ENCODE results near the gene DCP2.
A peak's percentile ranks its signal among the peaks of the same experiment; 100 is the strongest.
"Not testable (repeated sequence)": the region's sequence is repeated elsewhere in the genome, so short reads cannot be mapped to it uniquely, and the experiment has no call there.

The DCP2 gene

DNA sequence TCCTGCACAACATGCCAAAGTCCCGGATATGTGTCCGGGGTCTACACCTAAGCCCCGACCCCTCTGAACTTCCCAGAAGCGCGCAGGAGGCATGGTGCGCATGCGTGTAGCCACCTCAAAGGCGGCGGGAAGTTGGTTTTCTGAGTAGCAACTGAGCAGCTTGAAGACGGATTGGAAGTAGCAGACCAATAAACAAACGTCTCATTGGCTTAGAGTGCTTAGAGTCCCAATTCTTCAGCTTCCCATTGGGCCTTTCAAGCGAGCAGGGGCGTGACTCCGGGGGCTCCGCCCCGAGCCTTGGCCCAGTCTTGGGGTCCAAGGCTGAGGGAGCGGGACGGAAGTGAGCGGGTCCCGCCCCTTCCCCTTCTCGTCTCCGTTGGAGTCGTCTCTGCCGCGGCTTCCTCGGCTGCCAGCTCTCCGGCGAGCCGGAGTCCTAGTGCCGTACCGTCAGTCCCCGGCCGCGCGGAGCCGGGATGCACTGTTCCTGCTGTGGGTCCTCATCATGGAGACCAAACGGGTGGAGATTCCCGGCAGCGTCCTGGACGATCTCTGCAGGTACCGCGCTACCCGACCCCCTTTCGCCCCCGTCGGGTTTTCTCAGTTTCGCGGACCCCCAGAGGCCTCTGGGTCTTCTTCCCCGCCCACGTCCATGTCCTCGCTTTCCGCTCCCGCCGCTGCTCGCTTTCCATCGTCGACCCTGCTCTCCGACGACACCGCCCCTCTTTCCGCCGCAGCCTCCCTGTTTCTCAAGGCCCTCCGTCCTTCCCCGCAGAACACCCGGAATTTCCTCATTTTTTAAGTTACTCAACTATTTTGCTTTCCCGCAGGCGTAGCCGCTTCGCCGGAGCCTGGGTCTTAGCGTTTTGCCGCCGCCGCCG, at the start of gene DCP2:
TSS of gene DCP2 (plus strand) at position 367 of the 878 bp plus-strand sequence. CDS start at position 503, 136 bp downstream.
- DNase-seq, result peak; percentile 92

DNA sequence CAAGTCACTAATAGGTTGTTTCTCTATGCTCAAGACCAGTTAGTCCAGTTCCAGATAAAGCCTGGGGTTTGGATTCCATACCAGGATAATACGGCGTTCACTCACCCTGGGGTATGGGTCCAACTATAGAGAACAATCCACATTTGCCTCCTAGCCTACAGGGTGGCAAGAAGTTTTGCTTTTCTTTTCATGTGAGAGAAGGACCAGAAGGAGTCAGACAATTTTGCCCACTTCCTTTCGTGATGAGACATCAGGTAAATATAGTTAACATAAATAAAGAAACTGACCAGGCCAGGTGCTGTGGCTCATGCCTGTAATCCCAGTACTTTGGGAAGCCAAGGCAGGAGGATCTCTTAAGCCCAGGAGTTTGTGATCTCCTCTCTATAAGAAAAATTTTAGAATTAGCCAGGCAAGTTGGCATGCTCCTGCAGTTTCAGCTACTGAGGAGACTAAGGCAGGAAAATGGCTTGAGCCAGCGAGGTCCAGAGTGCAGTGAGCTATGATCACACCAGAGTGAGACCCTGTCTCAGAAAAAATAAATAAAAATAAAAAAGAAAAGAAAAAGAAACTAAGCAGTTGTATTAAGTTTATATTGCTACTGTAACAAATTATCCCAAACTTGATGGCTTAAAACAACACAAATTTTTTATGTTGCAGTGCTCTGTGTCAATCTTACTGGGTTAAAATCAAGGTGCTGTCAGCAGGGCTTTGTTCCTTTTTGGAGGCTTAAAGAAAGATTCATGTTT, 47.1 kb upstream of the DCP2 start:
- no peak for DNase-seq

DNA sequence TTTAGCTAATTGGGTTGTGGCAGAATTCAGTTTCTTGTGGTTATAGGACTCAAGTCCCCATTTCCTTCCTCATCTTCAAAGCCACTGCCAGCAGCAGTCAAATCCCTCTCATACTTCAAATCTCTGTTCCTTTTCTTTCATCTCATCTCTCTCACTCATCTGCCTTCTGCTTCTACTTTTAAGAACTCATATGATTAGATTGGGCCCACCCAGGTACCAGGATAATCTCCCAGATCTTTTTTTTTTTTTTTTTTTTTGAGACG, 46.6 kb upstream of the DCP2 start:
- DNase-seq, result no peak

DNA sequence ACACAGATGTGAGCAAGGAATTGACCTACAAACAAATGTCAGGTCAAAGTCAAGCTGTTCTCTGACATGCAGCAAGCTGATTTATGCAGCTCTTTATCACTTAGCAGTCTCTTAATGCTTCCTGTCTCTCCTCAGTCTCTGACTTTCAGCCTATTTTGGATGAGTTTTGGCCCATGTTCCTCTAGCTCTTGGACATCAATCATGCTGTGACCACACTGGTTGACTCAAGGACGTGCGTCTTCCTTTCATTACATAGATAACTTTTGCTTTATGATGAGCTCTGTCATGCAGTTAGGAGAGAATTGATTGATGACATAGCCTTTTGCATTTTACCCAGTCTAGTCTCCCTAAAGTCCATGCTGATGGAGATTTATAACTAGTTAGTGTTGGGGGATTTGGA, 45.1 kb upstream of the DCP2 start:
- no peak for DNase-seq

DNA sequence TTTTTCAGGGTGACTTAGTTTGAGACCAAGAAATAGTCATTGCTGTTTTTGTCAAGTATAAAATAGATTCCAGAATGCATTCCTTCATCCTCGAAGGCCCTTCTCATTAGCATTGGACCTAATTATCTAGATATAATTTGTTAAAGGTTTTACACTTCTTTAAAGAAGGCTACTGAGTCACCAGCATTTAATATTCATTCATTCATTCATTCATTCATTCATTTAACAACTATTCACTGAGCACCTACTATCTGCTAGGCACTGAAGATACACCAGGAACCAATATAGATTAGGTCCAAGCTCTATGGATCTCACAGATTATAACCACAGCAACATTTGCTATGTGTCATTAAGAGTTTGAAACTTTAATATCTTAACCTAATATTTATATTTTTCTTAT, 43.5 kb upstream of the DCP2 start:
- DNase-seq, result no peak

DNA sequence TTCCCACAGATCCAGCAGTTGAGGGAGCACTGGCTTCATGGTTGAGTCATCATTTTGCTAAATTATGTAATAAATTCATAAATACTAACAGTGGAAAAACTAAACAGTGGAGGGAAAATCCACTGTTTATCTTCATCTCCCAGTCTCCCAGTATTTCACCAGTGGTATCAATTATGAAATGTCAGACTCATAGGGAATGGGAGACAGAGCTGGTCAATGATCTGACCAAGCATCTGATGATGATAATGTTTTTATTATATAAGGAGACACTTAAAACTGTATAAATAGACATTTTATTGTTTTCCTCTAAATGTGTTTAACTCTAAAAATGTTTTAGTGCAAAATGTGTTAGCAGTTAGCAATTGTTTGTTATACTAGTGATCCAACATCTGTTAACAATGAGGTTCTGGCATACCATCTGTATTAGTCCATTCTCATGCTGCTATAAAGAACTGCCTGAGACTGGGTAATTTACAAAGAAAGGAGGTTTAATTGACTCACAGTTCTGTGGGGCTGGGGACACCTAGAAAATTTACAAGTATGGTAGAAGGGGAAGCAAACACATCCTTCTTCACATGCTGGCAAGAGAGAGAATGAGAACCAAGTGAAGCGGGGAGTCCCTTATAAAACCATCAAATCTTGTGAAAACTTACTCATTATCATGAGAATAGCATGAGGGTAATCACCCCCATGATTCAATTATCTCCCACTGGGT, 42.8 kb upstream of the DCP2 start:
- no peak for DNase-seq

DNA sequence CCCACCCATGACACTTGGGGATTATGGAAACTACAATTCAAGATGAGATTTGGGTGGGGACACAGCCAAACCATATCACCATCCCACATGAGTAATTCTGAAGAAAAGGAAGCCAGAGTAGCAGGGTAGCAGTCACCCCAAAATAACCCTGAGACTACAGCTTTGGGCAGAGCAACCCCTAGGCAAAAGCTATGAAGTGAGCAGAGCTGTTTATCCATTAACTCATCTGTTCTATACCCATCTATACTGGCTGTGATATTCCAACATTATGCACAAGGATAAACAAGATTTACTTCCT, 42.3 kb upstream of the DCP2 start:
- no peak for DNase-seq

DNA sequence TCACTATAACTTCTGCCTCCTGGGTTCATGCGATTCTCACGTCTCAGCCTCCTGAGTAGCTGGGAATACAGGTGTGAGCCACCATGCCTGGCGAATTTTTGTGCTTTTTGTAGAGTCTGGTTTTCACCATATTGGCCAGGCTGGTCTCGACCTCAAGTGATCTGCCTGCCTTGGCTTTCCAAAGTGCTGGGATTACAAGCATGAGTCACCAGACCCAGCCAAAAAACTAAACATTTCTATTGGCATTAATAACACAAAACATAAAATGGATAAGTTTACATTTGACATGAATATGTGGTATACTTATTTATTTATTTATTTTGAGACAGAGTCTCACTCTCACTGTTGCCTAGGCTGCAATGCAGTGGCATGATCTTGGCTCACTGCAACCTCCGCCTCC, 40.9 kb upstream of the DCP2 start:
- no peak for DNase-seq

DNA sequence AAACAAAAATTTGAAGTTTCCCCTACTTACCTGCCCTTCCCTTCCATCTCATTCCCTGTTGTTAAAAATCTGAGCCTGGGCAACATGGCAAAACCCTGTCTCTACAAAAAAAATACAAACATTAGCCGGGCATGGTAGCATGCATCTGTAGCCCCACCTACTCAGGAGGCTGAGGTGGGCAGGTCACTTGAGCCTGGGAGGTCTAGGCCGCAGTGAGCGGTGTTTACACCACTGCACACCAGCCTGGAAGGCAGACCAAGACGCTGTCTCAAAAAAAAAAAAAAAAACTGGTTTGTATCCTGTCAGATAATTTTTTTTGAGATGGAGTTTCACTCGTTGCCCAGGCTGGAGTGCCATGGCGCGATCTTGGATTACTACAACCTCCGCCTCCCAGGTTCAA, 38.3 kb upstream of the DCP2 start:
- no peak for DNase-seq

DNA sequence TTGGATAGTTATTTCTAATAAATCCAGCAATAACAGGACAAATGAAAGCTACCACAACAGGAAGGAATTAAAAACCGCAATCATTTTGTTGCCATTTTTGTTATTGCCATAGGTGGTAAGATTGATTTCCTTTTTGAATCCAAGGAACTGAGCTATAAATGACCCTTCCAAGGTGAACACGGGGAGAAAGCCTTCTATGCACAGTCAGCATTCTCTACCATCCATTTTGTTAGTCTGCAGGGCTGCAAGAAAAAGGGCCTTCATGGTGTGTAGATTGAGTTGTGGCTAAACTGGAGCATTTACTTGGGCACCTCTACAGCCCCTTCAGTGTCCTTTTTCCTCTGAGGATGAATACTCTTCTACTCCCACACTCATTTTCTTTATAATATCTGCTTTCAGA, 35.9 kb upstream of the DCP2 start:
- no peak for DNase-seq

DNA sequence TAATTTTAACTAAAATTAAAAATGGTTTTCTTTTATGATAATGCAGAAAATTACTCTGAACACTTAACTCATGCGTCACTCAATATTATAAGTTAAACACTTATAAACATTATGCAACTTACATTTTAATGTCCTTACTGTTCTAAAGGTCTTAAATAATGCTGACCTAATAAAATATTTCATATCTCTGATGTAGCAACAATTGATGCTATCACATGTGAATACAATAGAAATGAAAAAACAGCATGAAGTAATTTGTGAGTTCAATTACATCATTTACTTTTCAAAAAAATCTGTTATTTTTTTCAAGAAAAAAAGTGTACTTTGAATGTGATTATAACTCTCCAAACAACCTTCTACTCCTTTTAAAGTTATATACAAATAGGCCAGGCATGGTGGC, 28.1 kb upstream of the DCP2 start:
- no peak for DNase-seq

DNA sequence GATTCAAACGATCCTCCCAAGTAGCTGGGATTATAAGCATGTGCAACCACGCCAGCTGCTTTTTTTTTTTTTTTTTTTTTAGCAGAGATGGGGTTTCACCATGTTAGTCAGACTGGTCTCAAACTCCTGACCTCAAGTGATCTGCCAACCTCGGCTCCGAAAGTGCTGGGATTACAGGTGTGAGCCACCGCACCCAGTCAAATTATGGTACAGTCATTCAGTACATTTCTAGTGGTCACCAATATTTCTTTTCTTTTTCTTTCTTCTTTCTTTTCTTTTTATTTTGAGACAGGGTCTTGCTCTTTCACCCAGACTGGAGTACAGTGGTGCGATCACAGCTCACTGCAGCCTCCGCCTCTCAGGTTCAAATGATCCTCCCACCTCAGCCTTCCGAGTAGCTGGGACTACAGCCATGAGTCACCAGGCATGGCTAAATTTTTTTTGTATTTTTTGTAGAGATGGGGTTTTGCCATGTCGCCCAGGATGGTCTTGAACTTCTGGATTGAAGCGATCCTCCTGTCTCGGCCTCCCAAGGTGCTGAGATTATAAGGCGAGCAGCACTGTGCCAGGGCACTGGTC, 25.4 kb upstream of the DCP2 start:
- DNase-seq, result peak; percentile 63

DNA sequence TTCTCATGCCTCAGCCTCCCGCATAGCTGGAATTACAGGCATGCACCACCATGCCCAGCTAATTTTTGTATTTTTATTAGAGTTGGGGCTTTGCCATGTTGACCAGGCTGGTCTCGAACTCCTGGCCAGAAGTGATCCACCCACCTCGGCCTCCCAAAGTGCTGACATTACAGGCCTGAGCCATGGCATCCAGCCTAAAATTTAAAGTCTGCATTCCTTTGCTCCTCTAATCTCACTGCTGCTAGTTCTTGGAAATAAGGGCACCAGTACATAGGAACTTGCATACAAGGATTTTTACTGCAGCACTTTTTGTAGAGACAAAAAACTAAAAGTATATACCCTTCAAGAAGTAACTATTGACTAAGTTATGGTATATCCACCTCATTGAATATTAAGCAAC, 20.0 kb upstream of the DCP2 start:
- no peak for DNase-seq

DNA sequence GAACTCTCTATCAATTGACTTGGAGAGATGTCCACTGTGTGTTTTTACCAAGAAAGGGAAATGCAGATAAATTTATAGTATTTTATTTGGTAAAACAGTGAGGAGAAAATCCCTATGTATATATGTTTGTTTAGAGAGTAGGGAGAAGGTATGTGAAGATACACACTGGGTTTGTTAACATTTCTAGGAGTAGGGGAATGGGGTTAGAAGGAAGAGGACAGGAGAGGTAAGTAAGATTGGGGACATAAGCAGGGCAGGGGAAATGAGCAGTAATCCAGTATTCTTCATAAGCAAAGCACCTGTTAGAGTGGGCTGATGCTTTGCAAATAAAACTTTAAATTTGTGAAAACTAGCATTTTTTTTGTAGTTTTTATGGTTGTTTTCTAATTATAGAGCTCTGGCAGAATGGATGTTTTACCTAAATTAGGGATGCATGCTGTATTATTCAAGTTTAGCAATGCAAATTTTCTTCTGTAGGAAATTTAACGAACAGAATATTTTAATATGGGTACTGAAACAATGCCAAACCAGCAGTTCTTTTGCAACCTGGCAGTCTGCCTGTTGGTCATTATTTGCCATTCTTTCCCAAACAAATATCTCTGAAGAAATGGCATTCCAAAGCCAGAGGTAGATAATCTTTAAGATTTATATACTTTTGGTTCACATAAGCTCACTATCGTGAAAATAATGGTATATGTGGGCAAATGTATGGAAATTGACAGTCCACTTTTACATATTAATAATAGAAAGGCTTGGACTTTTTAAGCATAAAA, 19.4 kb upstream of the DCP2 start:
- DNase-seq, result no peak

DNA sequence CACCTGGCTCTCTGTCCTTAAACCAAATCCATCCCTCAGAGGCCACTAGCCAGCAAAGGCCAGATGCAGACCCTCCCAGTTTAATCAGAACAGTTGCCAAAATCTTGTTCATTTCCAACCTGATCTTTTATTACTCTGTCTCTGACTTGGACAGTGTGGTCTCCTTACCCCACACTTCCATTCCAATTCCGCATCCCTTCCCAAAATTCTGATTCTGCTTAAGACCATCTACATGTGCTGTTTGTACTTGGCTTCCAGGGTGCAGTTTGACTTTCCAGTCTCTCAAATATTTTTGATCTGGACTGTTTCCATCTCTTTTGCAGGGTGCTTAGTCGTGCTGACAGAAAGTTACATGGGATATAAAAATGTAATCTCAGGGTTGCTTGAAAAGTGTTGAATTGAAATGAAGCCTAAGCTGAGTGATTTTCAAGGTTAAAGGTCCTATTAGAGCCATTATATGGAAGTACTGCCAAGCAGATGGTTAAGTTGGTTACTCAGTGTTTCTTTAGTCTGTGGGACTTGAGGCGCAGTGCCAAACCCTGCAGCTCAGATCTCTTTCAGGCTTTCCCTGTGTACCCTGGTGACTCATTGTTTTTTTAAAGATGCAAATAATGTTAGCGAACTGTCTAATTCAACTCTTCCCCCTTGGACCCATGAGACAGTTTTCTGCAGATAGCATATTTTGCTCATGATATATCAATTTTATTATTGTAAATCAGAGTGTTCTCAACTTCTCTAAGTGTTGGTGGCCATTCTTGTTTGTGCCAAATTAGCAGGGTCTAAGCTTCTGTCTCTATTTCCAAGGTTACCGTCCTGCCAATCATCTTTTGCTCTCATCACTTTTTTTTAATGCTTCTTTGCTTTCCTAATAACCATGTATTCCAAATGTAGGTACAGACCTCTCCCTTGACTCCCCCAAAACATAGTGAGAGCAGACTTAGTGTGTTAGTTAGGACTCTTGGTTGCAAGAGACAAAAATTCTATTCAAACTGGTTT, 18.2 kb upstream of the DCP2 start:
- DNase-seq, result no peak

DNA sequence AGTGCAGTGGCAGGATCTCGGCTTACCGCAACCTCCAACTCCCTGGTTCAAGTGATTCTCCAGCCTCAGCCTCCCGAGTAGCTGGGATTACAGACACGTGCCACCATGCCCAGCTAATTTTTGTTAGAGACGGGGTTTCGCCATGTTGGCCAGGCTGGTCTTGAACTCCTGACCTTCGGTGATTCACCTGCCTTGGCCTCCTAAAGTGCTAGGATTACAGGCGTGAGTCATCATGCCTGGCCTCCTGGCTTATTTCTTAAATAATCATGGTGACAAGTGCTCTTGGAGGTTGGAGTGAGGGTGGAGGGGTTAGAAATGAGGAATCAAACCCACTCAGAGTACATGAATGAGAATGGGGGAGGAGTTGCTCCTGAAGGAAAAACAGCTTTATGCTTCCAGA, 16.7 kb upstream of the DCP2 start:
- not testable (repeated sequence) for DNase-seq

DNA sequence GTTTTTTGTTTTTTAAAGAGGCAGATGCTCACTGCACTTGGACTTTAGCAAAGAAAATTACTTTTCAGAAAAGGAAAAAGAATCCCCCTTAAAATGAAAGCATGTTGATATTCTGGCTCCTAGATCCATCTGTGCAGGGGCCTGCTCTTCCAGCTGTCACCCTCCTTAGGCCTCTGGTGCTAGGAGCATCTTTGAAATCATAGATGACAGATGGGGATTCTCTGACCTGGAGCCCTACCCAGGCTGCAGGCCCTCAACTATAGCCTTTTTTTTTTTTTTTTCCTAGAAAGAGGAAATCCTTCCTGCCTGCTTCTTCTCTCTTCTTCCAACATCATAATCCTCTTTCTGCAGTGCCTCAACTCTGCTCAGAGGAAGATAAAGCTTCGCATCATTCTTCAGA, 16.3 kb upstream of the DCP2 start:
- no peak for DNase-seq

DNA sequence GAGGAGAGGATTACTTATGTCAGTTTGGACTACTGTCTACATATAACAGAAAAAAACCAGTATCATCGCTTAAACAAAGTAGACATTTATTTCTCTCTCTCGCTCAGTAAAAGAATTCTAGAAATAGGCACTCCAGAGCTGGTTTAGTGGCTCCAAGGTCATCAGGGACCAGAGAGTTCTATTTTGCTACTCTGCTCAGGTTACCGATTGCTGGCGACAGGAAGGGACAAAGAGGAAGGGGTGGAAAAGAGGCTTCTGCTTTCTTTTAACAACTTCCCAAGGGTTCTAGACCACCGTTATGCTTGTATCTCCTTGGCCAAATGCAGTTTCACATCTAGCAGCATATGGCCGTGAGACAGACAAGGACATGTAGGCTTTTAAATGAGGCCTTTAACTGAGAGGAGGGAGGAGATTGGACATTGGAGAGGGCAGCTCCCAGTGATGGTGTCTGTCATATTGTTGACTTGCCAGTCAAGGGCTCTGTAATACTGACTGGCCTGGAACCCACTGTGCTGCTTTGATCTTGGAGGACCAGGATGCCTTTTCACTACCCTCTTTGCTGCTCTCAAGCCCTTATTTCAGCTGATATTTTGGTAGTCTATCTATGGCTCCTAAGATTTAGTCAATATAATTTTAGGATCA, 15.6 kb upstream of the DCP2 start:
- no peak for DNase-seq

DNA sequence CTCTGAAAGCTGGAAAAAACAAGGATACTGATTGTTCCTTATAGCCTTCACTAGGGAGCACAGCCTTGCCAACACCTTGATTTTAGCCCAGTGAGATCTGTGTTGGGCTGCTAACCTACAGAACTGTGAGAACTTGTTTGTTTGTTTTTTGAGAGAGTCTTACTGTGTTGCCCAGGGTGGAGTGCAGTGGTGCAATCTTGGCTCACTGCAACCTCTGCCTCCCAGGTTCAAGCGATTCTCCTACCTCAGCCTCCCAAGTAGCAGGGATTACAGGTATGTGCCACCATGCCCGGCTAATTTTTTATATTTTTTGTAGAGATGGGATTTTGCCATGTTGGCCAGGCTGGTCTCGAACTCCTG, 13.2 kb upstream of the DCP2 start:
- DNase-seq, result not testable (repeated sequence)

DNA sequence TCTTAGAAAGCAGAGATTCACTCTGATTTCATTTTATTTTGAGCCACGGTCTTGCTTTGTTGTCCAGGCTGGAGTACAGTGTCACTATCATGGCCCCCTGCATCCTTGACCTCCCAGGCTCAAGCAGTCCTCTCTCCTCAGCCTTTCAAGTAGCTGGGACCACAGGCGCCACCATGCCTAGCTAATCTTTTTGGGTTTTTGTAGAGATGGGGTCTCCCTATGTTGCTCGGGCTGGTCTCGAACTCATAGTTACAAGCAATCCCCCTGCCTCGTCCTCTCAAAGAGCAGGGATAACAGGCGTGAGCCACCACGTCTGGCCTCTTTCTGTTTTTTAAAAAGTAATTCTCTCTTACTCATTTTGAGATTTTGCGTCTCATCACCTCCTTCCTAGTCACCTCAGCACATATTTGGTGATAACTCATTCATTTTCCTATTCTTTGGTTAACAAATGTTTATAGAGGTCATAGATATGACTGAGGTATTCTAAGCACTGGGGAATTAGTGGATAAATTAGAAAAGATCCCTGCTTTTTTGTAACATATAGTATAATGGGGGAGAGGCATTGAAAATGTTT, 10.8 kb upstream of the DCP2 start:
- DNase-seq, result peak; percentile 58

DNA sequence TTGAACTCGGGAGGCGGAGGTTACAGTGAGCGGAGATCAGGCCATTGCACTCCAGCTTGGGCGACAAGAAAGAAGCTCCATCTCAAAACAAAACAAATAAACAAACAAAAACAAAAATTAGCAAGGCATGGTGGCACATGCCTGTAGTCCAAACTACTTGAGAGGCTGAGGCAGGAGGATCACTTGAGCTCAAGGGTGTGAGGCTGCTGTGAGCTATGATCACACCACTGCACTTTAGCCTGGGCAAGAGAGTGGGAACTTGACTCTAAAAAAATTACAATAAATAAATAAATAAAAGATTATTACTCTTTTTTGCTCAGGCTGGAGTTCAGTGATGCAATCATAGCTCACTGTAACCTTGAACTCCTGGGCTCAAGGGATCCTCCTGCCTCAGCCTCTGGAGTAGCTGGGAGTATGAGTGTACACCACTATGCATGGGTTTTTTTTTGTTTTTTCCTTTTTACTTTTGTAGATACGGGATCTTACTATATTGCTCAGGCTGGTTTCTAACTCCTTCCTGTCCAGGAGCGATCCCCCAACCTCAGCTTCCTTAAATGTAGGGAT, 9.0 kb upstream of the DCP2 start:
- DNase-seq, result no peak

All from activated CD8-positive, alpha-beta memory T cell treated with anti-CD3 and anti-CD28 coated beads, Interleukin-2, amount 50 U/mL, for 48 hours (primary cell).